Measurements from ENCODE around the gene TPR. TPM values are rescaled to one million over a fixed set of nuclear protein-coding genes. Genes with fewer than 3 reads are reported as not detected.

The TPR gene
- total RNA-seq, 4 donors from 2014 or later = 53.7 to 78.8 (median 70.1) TPM

GRCh38 chr1:186306533-186306932, 68.5 kb downstream of the TPR start:
- no peak for TF ChIP-seq POLR2A (IDR thresholded peaks at IDR 0.05)
- no peak for TF ChIP-seq POLR2AphosphoS5 (IDR thresholded peaks at IDR 0.05)
- TF ChIP-seq, protein P1, sequence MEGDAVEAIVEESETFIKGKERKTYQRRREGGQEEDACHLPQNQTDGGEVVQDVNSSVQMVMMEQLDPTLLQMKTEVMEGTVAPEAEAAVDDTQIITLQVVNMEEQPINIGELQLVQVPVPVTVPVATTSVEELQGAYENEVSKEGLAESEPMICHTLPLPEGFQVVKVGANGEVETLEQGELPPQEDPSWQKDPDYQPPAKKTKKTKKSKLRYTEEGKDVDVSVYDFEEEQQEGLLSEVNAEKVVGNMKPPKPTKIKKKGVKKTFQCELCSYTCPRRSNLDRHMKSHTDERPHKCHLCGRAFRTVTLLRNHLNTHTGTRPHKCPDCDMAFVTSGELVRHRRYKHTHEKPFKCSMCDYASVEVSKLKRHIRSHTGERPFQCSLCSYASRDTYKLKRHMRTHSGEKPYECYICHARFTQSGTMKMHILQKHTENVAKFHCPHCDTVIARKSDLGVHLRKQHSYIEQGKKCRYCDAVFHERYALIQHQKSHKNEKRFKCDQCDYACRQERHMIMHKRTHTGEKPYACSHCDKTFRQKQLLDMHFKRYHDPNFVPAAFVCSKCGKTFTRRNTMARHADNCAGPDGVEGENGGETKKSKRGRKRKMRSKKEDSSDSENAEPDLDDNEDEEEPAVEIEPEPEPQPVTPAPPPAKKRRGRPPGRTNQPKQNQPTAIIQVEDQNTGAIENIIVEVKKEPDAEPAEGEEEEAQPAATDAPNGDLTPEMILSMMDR (IDR thresholded peaks at IDR 0.05) = no peak
- TF ChIP-seq EP300 (IDR thresholded peaks at IDR 0.05) = no peak
- no peaks in the 10 kb centered on the region for H3K27me3 ChIP-seq
- no peak for ATAC-seq
- H3K36me3 ChIP-seq = peaks cover 0 to 19% of the 10 kb centered on the region in 2 donors
- H3K4me3 ChIP-seq = no peak overlapping the region
- WGBS, 2 donors (ENCODE audit: low coverage in 1 of 2) = 78 to 100% methylated on average over 1 to 2 of the region's 3 CpGs
- no peaks in the 10 kb centered on the region for H3K9me3 ChIP-seq
- H3K4me1 ChIP-seq = peaks cover 0 to 4% (median 0%) of the 10 kb centered on the region in 3 donors
- H3K27ac ChIP-seq = no peak overlapping the region

DNA sequence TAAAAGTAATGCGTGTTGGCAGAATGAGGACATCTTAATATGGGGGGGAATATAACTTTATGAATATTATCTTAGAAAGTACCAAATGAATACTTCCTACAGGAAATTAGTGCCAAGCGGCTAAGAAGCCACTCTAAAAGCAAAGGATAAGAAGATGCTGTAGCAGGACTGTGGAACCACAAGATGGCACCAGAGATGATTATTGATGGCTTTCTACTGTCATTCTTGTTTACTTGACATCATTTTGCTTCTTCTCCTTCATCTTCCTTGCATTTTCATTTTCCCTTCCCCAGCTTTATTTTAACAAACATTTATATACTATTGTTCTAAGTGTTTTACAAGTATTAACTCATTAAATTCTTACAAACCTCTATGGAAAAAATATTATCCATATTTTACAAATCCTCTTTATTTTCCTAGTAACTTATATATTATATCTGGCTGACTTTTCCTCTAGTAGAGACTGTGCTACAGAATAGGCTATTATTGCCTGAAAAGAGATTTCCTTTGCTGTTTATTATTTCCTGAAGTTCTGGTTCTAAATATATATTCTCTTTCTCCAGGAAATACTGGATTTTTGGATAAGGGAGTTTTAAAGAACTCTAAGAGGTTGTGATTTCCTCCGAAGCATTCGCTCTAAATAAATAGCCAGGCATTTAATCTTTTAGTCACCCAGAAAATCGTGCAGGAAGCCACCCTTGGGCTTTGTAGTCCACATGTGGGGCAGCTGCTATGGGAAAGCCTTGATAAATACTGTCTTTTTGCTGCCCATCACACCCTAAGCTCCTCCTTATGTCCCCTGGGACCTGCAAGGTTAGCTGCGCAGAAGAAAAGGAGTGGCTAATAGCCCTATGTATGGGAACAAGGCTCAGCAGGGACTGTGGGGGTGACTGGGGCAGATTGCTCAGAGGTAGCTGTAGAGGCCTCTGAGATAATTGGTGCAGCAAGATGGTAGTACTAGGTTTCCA, 69.8 kb downstream of the TPR start:
- WGBS, 2 donors (ENCODE audit: low coverage in 1 of 2) = 41 to 58% methylated on average over 5 to 6 of the region's 6 CpGs
- TF ChIP-seq, protein P1 (IDR thresholded peaks at IDR 0.05) = no peak
- no peak for TF ChIP-seq EP300 (IDR thresholded peaks at IDR 0.05)
- TF ChIP-seq POLR2A (IDR thresholded peaks at IDR 0.05) = no peak
- TF ChIP-seq POLR2AphosphoS5 (IDR thresholded peaks at IDR 0.05) = no peak
- Histone ChIP-seq H3K27ac (no peak overlapping the region), H3K27me3 (no peaks in the 10 kb centered on the region), H3K4me1 (peaks cover 0 to 4% (median 0%) of the 10 kb centered on the region in 3 donors), H3K9me3 (no peaks in the 10 kb centered on the region), H3K36me3 (peaks cover 0 to 7% of the 10 kb centered on the region in 2 donors), H3K4me3 (no peak overlapping the region)
- ATAC-seq = no peak

GRCh38 chr1:186303911-186304310, 71.1 kb downstream of the TPR start:
- WGBS, 2 donors (ENCODE audit: low coverage in 1 of 2) = 66 to 74% methylated on average over 2 of the region's 2 CpGs

DNA sequence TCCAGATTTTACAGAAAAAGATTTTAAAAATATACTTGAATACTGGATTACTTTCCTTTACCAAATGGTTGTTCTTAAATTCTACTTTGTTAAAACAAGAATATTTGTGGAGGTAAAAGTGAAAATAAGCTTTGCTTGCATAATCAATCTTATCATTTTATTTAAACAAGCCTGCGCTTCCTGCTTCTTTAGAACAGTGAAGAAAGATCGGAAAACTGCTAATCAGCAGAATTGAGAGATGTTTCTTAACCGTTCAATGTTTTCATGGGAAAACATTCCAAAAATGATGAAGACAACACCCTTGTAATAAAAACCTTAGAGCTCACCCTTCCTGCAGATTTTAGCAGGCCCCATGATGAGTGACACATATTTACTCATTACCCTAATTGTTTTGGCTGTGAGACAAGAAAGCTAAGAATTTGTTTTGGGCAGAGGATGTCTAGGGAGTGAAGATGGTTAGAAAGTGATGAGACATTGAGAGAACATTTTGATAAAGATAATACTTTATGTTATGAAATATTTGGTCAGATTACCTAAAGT, 72.6 kb downstream of the TPR start:
- no peak overlapping the region for H3K27ac ChIP-seq
- H3K27me3 ChIP-seq = no peaks in the 10 kb centered on the region
- no peak for ATAC-seq
- 76 to 81% methylated on average over 3 of the region's 3 CpGs for WGBS, 2 donors (ENCODE audit: low coverage in 1 of 2)
- TF ChIP-seq, protein P1 (IDR thresholded peaks at IDR 0.05) = no peak
- TF ChIP-seq POLR2A (IDR thresholded peaks at IDR 0.05) = no peak
- no peak for TF ChIP-seq POLR2AphosphoS5 (IDR thresholded peaks at IDR 0.05)
- TF ChIP-seq EP300 (IDR thresholded peaks at IDR 0.05) = no peak
- no peaks in the 10 kb centered on the region for H3K36me3 ChIP-seq
- H3K9me3 ChIP-seq = no peaks in the 10 kb centered on the region
- H3K4me1 ChIP-seq = peaks cover 0 to 11% (median 0%) of the 10 kb centered on the region in 3 donors
- H3K4me3 ChIP-seq = no peak overlapping the region

More at GRCh38 chr1:186303911-186304310, 71.1 kb downstream of the TPR start:
- H3K27ac ChIP-seq = no peak overlapping the region
- peaks cover 0 to 9% (median 0%) of the 10 kb centered on the region in 3 donors for H3K4me1 ChIP-seq
- TF ChIP-seq EP300 (IDR thresholded peaks at IDR 0.05) (no peak), POLR2AphosphoS5 (IDR thresholded peaks at IDR 0.05) (no peak), POLR2A (IDR thresholded peaks at IDR 0.05) (no peak)
- TF ChIP-seq, protein P1 (IDR thresholded peaks at IDR 0.05) = no peak
- no peaks in the 10 kb centered on the region for H3K27me3 ChIP-seq
- no peak for ATAC-seq
- H3K4me3 ChIP-seq = no peak overlapping the region
- H3K36me3 ChIP-seq = no peaks in the 10 kb centered on the region
- no peaks in the 10 kb centered on the region for H3K9me3 ChIP-seq

Data from gastroesophageal sphincter (tissue), 4 donors.